ENCODE results near the gene RYR3. TPM values are rescaled to one million over a fixed set of nuclear protein-coding genes. Genes with fewer than 3 reads are reported as not detected.

The RYR3 gene
- total and polyA plus RNA-seq, 2 of the 13 experiments (the other 11 are each of a cell fraction or from before 2014, with no cell fraction given): not detected

GRCh38 chr15:33701304-33701696 is 390.5 kb downstream of the RYR3 start:
- no peak for FAIRE-seq
- no peak overlapping the region for H3K9ac ChIP-seq (ENCODE audit: insufficient read depth, low read depth, low read length)
- H2AFZ ChIP-seq (ENCODE audit: low read length): no peak overlapping the region
- ChIA-PET POLR2A (no interaction called here), CTCF (ENCODE audit: low intra/inter-chr PET ratio, low total read pairs) (interaction anchor here (2.7 kb wide), 1 partner anchor 409 kb away, joined by 38 read pairs; no protein-coding TSS in a partner anchor)
- H3K4me3 ChIP-seq (replicated peaks in 1 of 3; ENCODE audit: insufficient read depth in 1 of 3, low read depth in 2 of 3, low read length in 3 of 3): no peak overlapping the region
- intact Hi-C loops (cut with micrococcal nuclease; ENCODE audit: unreplicated experiment) (loop anchor here (5.0 kb wide), 1 partner anchor 614 kb away; no protein-coding TSS in a partner anchor), in situ Hi-C loops (cut with HindIII; ENCODE audit: extremely low pct_ligation_motif_present, low pct_unique_long_range_greater_than_20kb) (loop anchor here (5.0 to 10.0 kb wide), 2 partner anchors 409 to 466 kb away; no protein-coding TSS in a partner anchor)
- WGBS (ENCODE audit: low lambda C conversion rate): 0% methylated on average over 8 of the region's 8 CpGs
- H3K4me1 ChIP-seq (ENCODE audit: insufficient read depth, low read length): no peaks in the 10 kb centered on the region
- H3K4me2 ChIP-seq (ENCODE audit: low read depth, low read length): no peak overlapping the region
- peak; percentile 85 for ATAC-seq
- no peaks in the 10 kb centered on the region for H3K79me2 ChIP-seq (ENCODE audit: insufficient read depth, low read length)
- H3K9me3 ChIP-seq (ENCODE audit: low read length): no peaks in the 10 kb centered on the region
- DNase-seq (ENCODE audit: low spot score): no peak
- BruUV-seq (replicated peaks): no TSS peak
- H3K36me3 ChIP-seq (replicated peaks in 1 of 2; ENCODE audit: control insufficient read depth in 1 of 2, insufficient read depth in 2 of 2, low read length in 2 of 2): no peaks in the 10 kb centered on the region
- no peaks in the 10 kb centered on the region for H4K20me1 ChIP-seq (ENCODE audit: insufficient read depth, low read length)
- H3K27ac ChIP-seq (ENCODE audit: extremely low read length, insufficient read depth, low read length): no peak overlapping the region
- peaks cover 0 to 4% of the 10 kb centered on the region in 2 experiments; a peak in 2 of 5 replicates for H3K27me3 ChIP-seq (ENCODE audit: control insufficient read depth in 1 of 2, insufficient read depth in 2 of 2, low read length in 2 of 2)
- TF ChIP-seq FOSL2 (CRISPR knock-in tag; IDR thresholded peaks at IDR 0.05) (no peak), ONECUT2 (CRISPR knock-in tag; IDR thresholded peaks at IDR 0.05) (no peak), ZNF597 (CRISPR knock-in tag; IDR thresholded peaks at IDR 0.05) (no peak), FOXA1 (IDR thresholded peaks at IDR 0.05) (no peak), FOXA1 (CRISPR knock-in tag; IDR thresholded peaks at IDR 0.05) (no peak), ZNF205 (CRISPR knock-in tag; IDR thresholded peaks at IDR 0.05) (no peak), HNRNPK (IDR thresholded peaks at IDR 0.05; ENCODE audit: low read depth, low read length, poor library complexity, severe bottlenecking) (no peak), SALL1 (CRISPR knock-in tag; IDR thresholded peaks at IDR 0.05) (no peak)

GRCh38 chr15:33706173-33706572 is 395.4 kb downstream of the RYR3 start:
- CTCF ChIA-PET (ENCODE audit: low intra/inter-chr PET ratio, low total read pairs): no interaction called here
- no peak for FAIRE-seq
- in situ Hi-C loops (cut with HindIII; ENCODE audit: extremely low pct_ligation_motif_present, low pct_unique_long_range_greater_than_20kb): loop anchor here (10.0 kb wide), 1 partner anchor 471 kb away; no protein-coding TSS in a partner anchor
- TF ChIP-seq HOXA3 (CRISPR knock-in tag; IDR thresholded peaks at IDR 0.05) (no peak), PRDM4 (CRISPR knock-in tag; IDR thresholded peaks at IDR 0.05; ENCODE audit: borderline replicate concordance) (no peak), MYNN (CRISPR knock-in tag; IDR thresholded peaks at IDR 0.05; ENCODE audit: low read depth) (no peak), ZNF878 (CRISPR knock-in tag; IDR thresholded peaks at IDR 0.05) (no peak), DRAP1 (CRISPR knock-in tag; IDR thresholded peaks at IDR 0.05) (no peak), JUNB (CRISPR knock-in tag; IDR thresholded peaks at IDR 0.05; ENCODE audit: borderline replicate concordance) (no peak), ZNF619 (CRISPR knock-in tag; IDR thresholded peaks at IDR 0.05) (no peak), ZNF597 (CRISPR knock-in tag; IDR thresholded peaks at IDR 0.05) (no peak)

More at GRCh38 chr15:33706173-33706572, 395.4 kb downstream of the RYR3 start:
- no peaks in the 10 kb centered on the region for H3K4me1 ChIP-seq (ENCODE audit: insufficient read depth, low read length)
- no peaks in the 10 kb centered on the region for H3K79me2 ChIP-seq (ENCODE audit: insufficient read depth, low read length)
- BruUV-seq (replicated peaks): no TSS peak
- intact Hi-C loops (cut with micrococcal nuclease; ENCODE audit: unreplicated experiment): no loop called here
- H3K9me3 ChIP-seq (ENCODE audit: low read length): no peaks in the 10 kb centered on the region; the same call in 1 of the 2 replicates
- H3K27me3 ChIP-seq (ENCODE audit: control insufficient read depth in 1 of 2, insufficient read depth in 2 of 2, low read length in 2 of 2): peaks cover 0 to 4% of the 10 kb centered on the region in 2 experiments; a peak in 2 of 5 replicates
- no peak overlapping the region for H3K4me3 ChIP-seq (replicated peaks in 1 of 3; ENCODE audit: insufficient read depth in 1 of 3, low read depth in 2 of 3, low read length in 3 of 3)
- no peak overlapping the region for H3K9ac ChIP-seq (ENCODE audit: insufficient read depth, low read depth, low read length)
- DNase-seq (ENCODE audit: low spot score): no peak
- no peak overlapping the region for H3K4me2 ChIP-seq (ENCODE audit: low read depth, low read length)
- ATAC-seq: no peak
- no peak overlapping the region for H2AFZ ChIP-seq (ENCODE audit: low read length)
- no peak overlapping the region for H3K27ac ChIP-seq (ENCODE audit: extremely low read length, insufficient read depth, low read length)
- POLR2A ChIA-PET: no interaction called here
- H3K36me3 ChIP-seq (replicated peaks in 1 of 2; ENCODE audit: control insufficient read depth in 1 of 2, insufficient read depth in 2 of 2, low read length in 2 of 2): no peaks in the 10 kb centered on the region
- no peaks in the 10 kb centered on the region for H4K20me1 ChIP-seq (ENCODE audit: insufficient read depth, low read length)
- 43% methylated on average over 5 of the region's 5 CpGs for WGBS (ENCODE audit: low lambda C conversion rate)

All from HepG2 (cell line).